HCT116 (cell line): ENCODE results near the gene CPNE7. TPM values are rescaled to one million over a fixed set of nuclear protein-coding genes. Genes with fewer than 3 reads are reported as not detected.

Source experiments
- ATAC-seq: fragments of 200-7000 bp; cut with Tn5 transposase; 2 replicates; pipeline ENCODE4 v1.9.1; 2020; ENCODE audit warnings: mild to moderate bottlenecking, moderate library complexity
- BruUV-seq: library from RNA; stranded (reverse); fragments of 400-500 nt; replicated peaks from 2 replicates; lab custom pipeline; 2021; lab: Mats Ljungman, UMichigan
- CTCF ChIA-PET: fragments of 300-600 bp; sonication (Branson Sonifier 250); formaldehyde crosslinking; loops from one replicate; lab custom pipeline; 2021; ENCODE audit warnings: antibody characterized with exemption; lab: Charles Lee
- POLR2A ChIA-PET: fragments of 300-600, 350-600 bp; sonication (Branson Sonifier 250); formaldehyde crosslinking; loops from one replicate; lab custom pipeline; 2021; ENCODE audit warnings: antibody characterized with exemption; lab: Charles Lee
- RAD21 ChIA-PET, 2 experiments: fragments of 300-600 bp; sonication (Branson Sonifier 250); formaldehyde crosslinking; loops; one replicate each; lab custom pipeline; 2023; ENCODE audit warnings: low total read pairs in 2 of 2; ENCODE audit not compliant: uncharacterized antibody in 2 of 2, unreplicated experiment in 2 of 2, low non-redundant PET in 1 of 2; lab: Charles Lee
- DNase-seq: peaks from one replicate; pipeline ENCODE4 v3.0.0-alpha.2; 2010; ENCODE audit warnings: low read depth, low spot score
- H2AFZ ChIP-seq: fragments of 200-600 bp; shearing (Covaris generic), sonication (generic); 2 replicates; pipeline ENCODE4 v1.6.1; 2017; ENCODE audit warnings: low read depth, mixed run types, mixed read lengths, antibody characterized with exemption, low read length; ENCODE audit not compliant: poor library complexity, severe bottlenecking
- H3K27ac ChIP-seq: 2 replicates; pipeline ENCODE4 v1.5.1; 2012; ENCODE audit warnings: low read depth, low read length
- H3K27me3 ChIP-seq: fragments of 200-600 bp; sonication (generic); 2 replicates; pipeline ENCODE4 v1.6.1; 2016; ENCODE audit warnings: mixed run types, low read length, mixed read lengths; ENCODE audit not compliant: insufficient read depth
- H3K36me3 ChIP-seq, 2 experiments: fragments of 200-500 bp in 1 of 2; fragments of 200-600 bp in 1 of 2; sonication (Bioruptor generic) in 1 of 2; sonication (generic) in 1 of 2; 2 replicates each; pipeline versions ENCODE4 v1.5.1 to v1.6.1; 2014 to 2016; ENCODE audit warnings: low read length in 2 of 2, inconsistent platforms in 1 of 2, mixed read lengths in 1 of 2, mixed run types in 1 of 2; ENCODE audit not compliant: insufficient read depth in 2 of 2, control insufficient read depth in 1 of 2
- H3K4me1 ChIP-seq, 2 experiments: fragments of 200-600 bp in 1 of 2; sonication (generic) in 1 of 2; 2 replicates each; pipeline versions ENCODE4 v1.5.1 to v1.6.1; 2012 to 2017; ENCODE audit warnings: low read length in 2 of 2, inconsistent platforms in 1 of 2, mild to moderate bottlenecking in 1 of 2, mixed read lengths in 1 of 2, mixed run types in 1 of 2, moderate library complexity in 1 of 2; ENCODE audit not compliant: insufficient read depth in 2 of 2, control insufficient read depth in 1 of 2
- H3K4me2 ChIP-seq: fragments of 200-600 bp; sonication (generic); 2 replicates; pipeline ENCODE4 v1.6.1; 2017; ENCODE audit warnings: mixed run types, low read length, mixed read lengths
- H3K4me3 ChIP-seq, 2 experiments: fragments of 200-600 bp in 1 of 2; sonication (generic) in 1 of 2; replicated peaks in 1 of 2; 2 replicates each; pipeline ENCODE4 v1.5.1; 2011 to 2016; ENCODE audit warnings: low read length in 2 of 2, control low read depth in 1 of 2, low read depth in 1 of 2, mild to moderate bottlenecking in 1 of 2, mixed read lengths in 1 of 2, mixed run types in 1 of 2
- H3K79me2 ChIP-seq: fragments of 200-600 bp; sonication (generic); 2 replicates; pipeline ENCODE4 v1.6.1; 2017; ENCODE audit warnings: mild to moderate bottlenecking, mixed run types, low read length, moderate library complexity, mixed read lengths; ENCODE audit not compliant: insufficient read depth
- H3K9ac ChIP-seq: fragments of 200-600 bp; sonication (generic); 2 replicates; pipeline ENCODE4 v1.6.1; 2016; ENCODE audit warnings: low read length, mixed read lengths
- H3K9me2 ChIP-seq: fragments of 200-600 bp; sonication (generic), shearing (Covaris generic); 2 replicates; pipeline ENCODE4 v1.6.1; 2017; ENCODE audit warnings: mixed run types, mild to moderate bottlenecking, moderate library complexity; ENCODE audit not compliant: insufficient read depth
- H3K9me3 ChIP-seq, 2 experiments: fragments of 200-500 bp in 1 of 2; fragments of 200-600 bp in 1 of 2; sonication (Bioruptor generic) in 1 of 2; sonication (generic) in 1 of 2; 2 replicates each; pipeline ENCODE4 v1.6.1; 2014 to 2017; ENCODE audit warnings: low read length in 2 of 2, mixed read lengths in 2 of 2, inconsistent platforms in 1 of 2, low read depth in 1 of 2, mild to moderate bottlenecking in 1 of 2, mixed run types in 1 of 2, moderate library complexity in 1 of 2; ENCODE audit not compliant: control insufficient read depth in 1 of 2, insufficient read depth in 1 of 2
- H4K20me1 ChIP-seq: fragments of 200-600 bp; sonication (generic), shearing (Covaris generic); 2 replicates; pipeline ENCODE4 v1.6.1; 2017; ENCODE audit warnings: mixed run types, mild to moderate bottlenecking, moderate library complexity; ENCODE audit not compliant: insufficient read depth
- CBX3 ChIP-seq: IDR thresholded peaks from 2 replicates; pipeline ENCODE4 v1.6.1; 2012; ENCODE audit warnings: low read depth
- EZH2 ChIP-seq: fragments of 200-600 bp; sonication (generic); IDR thresholded peaks from 2 replicates; pipeline ENCODE4 v1.6.1; 2017; ENCODE audit warnings: antibody characterized with exemption, mixed run types
- EZH2phosphoT487 ChIP-seq: fragments of 200-600 bp; IDR thresholded peaks from 2 replicates; pipeline ENCODE4 v1.6.1; 2018; ENCODE audit warnings: antibody characterized with exemption, borderline replicate concordance
- FOSL1 ChIP-seq: IDR thresholded peaks from 2 replicates; pipeline ENCODE4 v1.6.1; 2012; ENCODE audit warnings: low read depth
- JUND ChIP-seq: IDR thresholded peaks from 2 replicates; pipeline ENCODE4 v1.6.1; 2012
- POLR2A ChIP-seq: IDR thresholded peaks from 2 replicates; pipeline ENCODE4 v1.7.0; 2011; ENCODE audit warnings: borderline replicate concordance; ENCODE audit not compliant: insufficient read depth, insufficient read length; ENCODE audit errors: extremely low read depth
- POLR2AphosphoS5 ChIP-seq: IDR thresholded peaks from 2 replicates; pipeline ENCODE4 v1.6.1; 2011; ENCODE audit warnings: mild to moderate bottlenecking, low read depth, low read length, moderate library complexity
- RAD21 ChIP-seq: IDR thresholded peaks from 2 replicates; pipeline ENCODE4 v1.6.1; 2012; ENCODE audit warnings: low read depth, mild to moderate bottlenecking
- SIN3A ChIP-seq: IDR thresholded peaks from 2 replicates; pipeline ENCODE4 v1.6.1; 2012; ENCODE audit warnings: low read depth
- SP1 ChIP-seq: IDR thresholded peaks from 2 replicates; pipeline ENCODE4 v1.6.1; 2012; ENCODE audit warnings: low read depth
- SRF ChIP-seq: IDR thresholded peaks from 2 replicates; pipeline ENCODE4 v1.6.1; 2012; ENCODE audit warnings: low read depth
- YY1 ChIP-seq: IDR thresholded peaks from 2 replicates; pipeline ENCODE4 v1.6.1; 2011; ENCODE audit warnings: low read length, low read depth, moderate library complexity, mild to moderate bottlenecking; ENCODE audit not compliant: insufficient replicate concordance; ENCODE audit errors: extremely low read depth
- ZFX ChIP-seq: fragments of 450-650 bp; IDR thresholded peaks from 2 replicates; pipeline ENCODE4 v1.6.1; 2017
- intact Hi-C: fragments of 100-400 bp; cut with micrococcal nuclease; formaldehyde crosslinking; loops from 2 replicates; pipeline ENCODE4 v1.10.0; 2022
- total RNA-seq: library from RNA; stranded (reverse); gene quantifications from one replicate; pipeline ENCODE4 v1.2.1, GENCODE V29; 2021; ENCODE audit not compliant: unreplicated experiment
- TF ChIP-seq, protein P1 (sequence below), 3 experiments: fragments of 200-600 bp in 1 of 3; sonication (generic) in 1 of 3; IDR thresholded peaks in 2 of 3; conservative IDR thresholded peaks in 1 of 3; 2 replicates each; pipeline ENCODE4 v1.5.1; 2012 to 2017; ENCODE audit warnings: low read depth in 2 of 3, low read length in 2 of 3, antibody characterized with exemption in 1 of 3, borderline replicate concordance in 1 of 3, control low read depth in 1 of 3, mild to moderate bottlenecking in 1 of 3, mixed read lengths in 1 of 3, mixed run types in 1 of 3, moderate library complexity in 1 of 3; ENCODE audit not compliant: insufficient read depth in 1 of 3
- TF ChIP-seq, protein P2 (sequence below): IDR thresholded peaks from 2 replicates; pipeline ENCODE4 v1.6.1; 2012; ENCODE audit warnings: low read depth
- TF ChIP-seq, protein P3 (sequence below): IDR thresholded peaks from 2 replicates; pipeline ENCODE4 v1.6.1; 2012

The CPNE7 gene
- total RNA-seq, 1 experiment from 2014 or later, result 201 TPM

DNA sequence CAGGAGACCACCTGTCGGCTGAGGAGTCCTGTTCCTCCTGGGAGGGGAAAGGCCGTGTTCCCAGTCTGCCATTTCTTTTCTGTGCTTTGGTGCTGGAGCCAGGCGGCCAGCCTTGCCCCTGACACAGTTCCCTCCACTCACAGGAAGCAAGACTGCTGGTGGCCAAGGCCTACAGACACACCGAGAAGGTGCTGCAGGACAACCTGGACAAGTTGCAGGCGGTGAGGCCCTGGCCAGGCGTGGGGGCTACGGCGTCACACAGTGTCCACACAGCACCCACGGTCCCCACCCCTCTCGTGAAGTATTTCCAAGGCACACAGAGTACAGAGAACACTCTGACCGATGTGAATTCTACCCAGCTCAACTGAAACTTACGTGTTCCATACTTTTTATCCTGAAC is 21.2 kb upstream of the CPNE7 start:
- no peak overlapping the region for H3K4me2 ChIP-seq
- H3K4me3 ChIP-seq, result no peak overlapping the region
- no peaks in the 10 kb centered on the region for H3K79me2 ChIP-seq
- H3K4me1 ChIP-seq, result peaks cover 14 to 22% of the 10 kb centered on the region in 2 experiments
- H3K9me3 ChIP-seq, result no peaks in the 10 kb centered on the region
- H2AFZ ChIP-seq, result no peak overlapping the region
- no peaks in the 10 kb centered on the region for H4K20me1 ChIP-seq
- no peaks in the 10 kb centered on the region for H3K27me3 ChIP-seq
- no peak overlapping the region for H3K9ac ChIP-seq
- no peaks in the 10 kb centered on the region for H3K9me2 ChIP-seq
- no peak overlapping the region for H3K27ac ChIP-seq
- TF ChIP-seq RAD21, result no peak
- TF ChIP-seq SP1, result no peak
- TF ChIP-seq YY1, result no peak
- TF ChIP-seq EZH2, result no peak
- no peak for TF ChIP-seq SRF
- intact Hi-C loops, result no loop called here
- BruUV-seq, result no TSS peak
- CTCF ChIA-PET, result interaction anchor here (1.1 kb wide), 1 partner anchor 11 kb away, joined by 3 read pairs; no protein-coding TSS in a partner anchor
- RAD21 ChIA-PET, result no interaction called here
- H3K36me3 ChIP-seq, result peaks cover 18 to 29% of the 10 kb centered on the region in 2 experiments; a peak in 3 of 4 replicates
- ATAC-seq, result no peak
- DNase-seq, result no peak
- POLR2A ChIA-PET, result no interaction called here

DNA sequence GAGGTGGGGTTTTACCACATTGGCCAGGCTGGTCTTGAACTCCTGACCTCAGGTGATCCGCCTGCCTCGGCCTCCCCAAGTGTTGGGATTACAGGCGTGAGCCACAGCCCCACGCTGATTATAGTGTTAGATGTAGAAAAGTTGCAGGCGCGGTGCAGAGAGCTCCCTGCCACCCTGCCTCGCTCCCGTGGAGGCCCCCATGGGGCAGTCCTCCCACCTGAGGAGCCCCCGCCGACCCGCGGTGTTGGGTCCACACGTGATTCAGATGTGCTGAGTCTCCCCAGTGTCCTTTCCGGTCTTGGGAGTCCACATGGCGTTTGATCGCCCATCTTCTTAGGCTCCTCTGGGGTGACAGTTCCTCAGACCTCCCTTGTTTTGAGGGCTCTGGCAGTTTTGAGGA is 20.3 kb upstream of the CPNE7 start:
- H3K9me3 ChIP-seq, result no peaks in the 10 kb centered on the region
- no peak overlapping the region for H3K27ac ChIP-seq
- H3K4me3 ChIP-seq, result no peak overlapping the region
- H3K27me3 ChIP-seq, result no peaks in the 10 kb centered on the region
- no TSS peak for BruUV-seq
- H3K36me3 ChIP-seq, result peaks cover 15 to 29% of the 10 kb centered on the region in 2 experiments; a peak in 3 of 4 replicates
- ChIA-PET POLR2A (no interaction called here), CTCF (interaction anchor here (1.1 kb wide), 1 partner anchor 10 kb away, joined by 3 read pairs; no protein-coding TSS in a partner anchor), RAD21 (interaction anchor here in 1 of 2 experiments (0.6 kb wide), 1 partner anchor 306 kb away, joined by 3 read pairs; no protein-coding TSS in a partner anchor)
- DNase-seq, result no peak
- H3K4me1 ChIP-seq, result peaks cover 14 to 27% of the 10 kb centered on the region in 2 experiments
- ATAC-seq, result no peak
- H3K4me2 ChIP-seq, result no peak overlapping the region
- H2AFZ ChIP-seq, result no peak overlapping the region
- intact Hi-C loops, result loop anchor here (5.0 kb wide), 2 partner anchors 48 to 63 kb away; partner anchors contain the start of genes ANKRD11 and SPG7
- H4K20me1 ChIP-seq, result no peaks in the 10 kb centered on the region
- H3K9me2 ChIP-seq, result no peaks in the 10 kb centered on the region
- no peak overlapping the region for H3K9ac ChIP-seq
- H3K79me2 ChIP-seq, result peaks cover 8% of the 10 kb centered on the region; the same call in 1 of the 2 replicates
- TF ChIP-seq JUND (no peak), RAD21 (no peak), SRF (no peak), SIN3A (no peak), POLR2AphosphoS5 (no peak), EZH2 (no peak), POLR2A (no peak), CBX3 (no peak), ZFX (no peak), FOSL1 (no peak), EZH2phosphoT487 (no peak)
- TF ChIP-seq, protein P1, sequence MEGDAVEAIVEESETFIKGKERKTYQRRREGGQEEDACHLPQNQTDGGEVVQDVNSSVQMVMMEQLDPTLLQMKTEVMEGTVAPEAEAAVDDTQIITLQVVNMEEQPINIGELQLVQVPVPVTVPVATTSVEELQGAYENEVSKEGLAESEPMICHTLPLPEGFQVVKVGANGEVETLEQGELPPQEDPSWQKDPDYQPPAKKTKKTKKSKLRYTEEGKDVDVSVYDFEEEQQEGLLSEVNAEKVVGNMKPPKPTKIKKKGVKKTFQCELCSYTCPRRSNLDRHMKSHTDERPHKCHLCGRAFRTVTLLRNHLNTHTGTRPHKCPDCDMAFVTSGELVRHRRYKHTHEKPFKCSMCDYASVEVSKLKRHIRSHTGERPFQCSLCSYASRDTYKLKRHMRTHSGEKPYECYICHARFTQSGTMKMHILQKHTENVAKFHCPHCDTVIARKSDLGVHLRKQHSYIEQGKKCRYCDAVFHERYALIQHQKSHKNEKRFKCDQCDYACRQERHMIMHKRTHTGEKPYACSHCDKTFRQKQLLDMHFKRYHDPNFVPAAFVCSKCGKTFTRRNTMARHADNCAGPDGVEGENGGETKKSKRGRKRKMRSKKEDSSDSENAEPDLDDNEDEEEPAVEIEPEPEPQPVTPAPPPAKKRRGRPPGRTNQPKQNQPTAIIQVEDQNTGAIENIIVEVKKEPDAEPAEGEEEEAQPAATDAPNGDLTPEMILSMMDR (IDR thresholded peaks at IDR 0.05 in 2 of 3, conservative IDR thresholded peaks at IDR 0.05 in 1 of 3; ENCODE audit: borderline replicate concordance in 1 of 3, insufficient read depth in 1 of 3, low read depth in 2 of 3, low read length in 2 of 3), result no peak
- TF ChIP-seq, protein P2, sequence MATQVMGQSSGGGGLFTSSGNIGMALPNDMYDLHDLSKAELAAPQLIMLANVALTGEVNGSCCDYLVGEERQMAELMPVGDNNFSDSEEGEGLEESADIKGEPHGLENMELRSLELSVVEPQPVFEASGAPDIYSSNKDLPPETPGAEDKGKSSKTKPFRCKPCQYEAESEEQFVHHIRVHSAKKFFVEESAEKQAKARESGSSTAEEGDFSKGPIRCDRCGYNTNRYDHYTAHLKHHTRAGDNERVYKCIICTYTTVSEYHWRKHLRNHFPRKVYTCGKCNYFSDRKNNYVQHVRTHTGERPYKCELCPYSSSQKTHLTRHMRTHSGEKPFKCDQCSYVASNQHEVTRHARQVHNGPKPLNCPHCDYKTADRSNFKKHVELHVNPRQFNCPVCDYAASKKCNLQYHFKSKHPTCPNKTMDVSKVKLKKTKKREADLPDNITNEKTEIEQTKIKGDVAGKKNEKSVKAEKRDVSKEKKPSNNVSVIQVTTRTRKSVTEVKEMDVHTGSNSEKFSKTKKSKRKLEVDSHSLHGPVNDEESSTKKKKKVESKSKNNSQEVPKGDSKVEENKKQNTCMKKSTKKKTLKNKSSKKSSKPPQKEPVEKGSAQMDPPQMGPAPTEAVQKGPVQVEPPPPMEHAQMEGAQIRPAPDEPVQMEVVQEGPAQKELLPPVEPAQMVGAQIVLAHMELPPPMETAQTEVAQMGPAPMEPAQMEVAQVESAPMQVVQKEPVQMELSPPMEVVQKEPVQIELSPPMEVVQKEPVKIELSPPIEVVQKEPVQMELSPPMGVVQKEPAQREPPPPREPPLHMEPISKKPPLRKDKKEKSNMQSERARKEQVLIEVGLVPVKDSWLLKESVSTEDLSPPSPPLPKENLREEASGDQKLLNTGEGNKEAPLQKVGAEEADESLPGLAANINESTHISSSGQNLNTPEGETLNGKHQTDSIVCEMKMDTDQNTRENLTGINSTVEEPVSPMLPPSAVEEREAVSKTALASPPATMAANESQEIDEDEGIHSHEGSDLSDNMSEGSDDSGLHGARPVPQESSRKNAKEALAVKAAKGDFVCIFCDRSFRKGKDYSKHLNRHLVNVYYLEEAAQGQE, result no peak
- TF ChIP-seq, protein P3, sequence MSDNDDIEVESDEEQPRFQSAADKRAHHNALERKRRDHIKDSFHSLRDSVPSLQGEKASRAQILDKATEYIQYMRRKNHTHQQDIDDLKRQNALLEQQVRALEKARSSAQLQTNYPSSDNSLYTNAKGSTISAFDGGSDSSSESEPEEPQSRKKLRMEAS, result no peak
